NCI-H446 (cell line): Measurements from ENCODE around the gene RERE.
A peak's percentile ranks its signal among the peaks of the same experiment; 100 is the strongest.
"Not testable (repeated sequence)": the region's sequence is repeated elsewhere in the genome, so short reads cannot be mapped to it uniquely, and the experiment has no call there.

Experiments
- DNase-seq, 2 experiments: peaks; one replicate each; lab custom pipeline; 2025; lab: John Stamatoyannopoulos, UW

The RERE gene

GRCh38 chr1:8633741-8634501, 183.5 kb downstream of the RERE start:
- no peak for DNase-seq

GRCh38 chr1:8632102-8632501, 185.3 kb downstream of the RERE start:
- DNase-seq: no peak

- no peak for DNase-seq
These were observed 186.3 kb downstream of the RERE start for GRCh38 chr1:8631163-8631562.

- DNase-seq: peak in 1 of 2 experiments; percentile 37
These were observed 188.0 kb downstream of the RERE start for GRCh38 chr1:8629241-8630091.

- no peak for DNase-seq
These were observed 188.8 kb downstream of the RERE start for GRCh38 chr1:8628606-8629005.

- no peak for DNase-seq
These were observed 189.7 kb downstream of the RERE start for GRCh38 chr1:8627728-8628127.

GRCh38 chr1:8625981-8626898, 191.2 kb downstream of the RERE start:
- no peak for DNase-seq

GRCh38 chr1:8625491-8625890, 191.9 kb downstream of the RERE start:
- no peak for DNase-seq

- not testable (repeated sequence) for DNase-seq
These were observed 193.7 kb downstream of the RERE start for GRCh38 chr1:8623651-8624192.

- DNase-seq: not testable (repeated sequence)
These were observed 195.6 kb downstream of the RERE start for GRCh38 chr1:8621785-8622348.

GRCh38 chr1:8621034-8621582, 196.3 kb downstream of the RERE start:
- DNase-seq: not testable (repeated sequence)

- not testable (repeated sequence) for DNase-seq
These were observed 197.4 kb downstream of the RERE start for GRCh38 chr1:8619917-8620502.

- DNase-seq: not testable (repeated sequence)
These were observed 198.0 kb downstream of the RERE start for GRCh38 chr1:8619419-8619818.

GRCh38 chr1:8616791-8617190, 200.6 kb downstream of the RERE start:
- not testable (repeated sequence) for DNase-seq

GRCh38 chr1:8611634-8612515, 205.6 kb downstream of the RERE start:
- peak; percentile 69 to 83 for DNase-seq

- DNase-seq: no peak
These were observed 209.5 kb downstream of the RERE start for GRCh38 chr1:8607906-8608305.

- DNase-seq: no peak
These were observed 213.1 kb downstream of the RERE start for GRCh38 chr1:8604041-8604945.

GRCh38 chr1:8603220-8603616, 214.2 kb downstream of the RERE start:
- DNase-seq: no peak
